HG03064 (cell line): ENCODE data around the gene FGF8.

Source experiments
- ATAC-seq: cut with Tn5 transposase; IDR thresholded peaks from one replicate; pipeline ENCODE4 v1.9.1; 2021; ENCODE audit warnings: low read depth; ENCODE audit not compliant: unreplicated experiment

FGF8 gene

DNA sequence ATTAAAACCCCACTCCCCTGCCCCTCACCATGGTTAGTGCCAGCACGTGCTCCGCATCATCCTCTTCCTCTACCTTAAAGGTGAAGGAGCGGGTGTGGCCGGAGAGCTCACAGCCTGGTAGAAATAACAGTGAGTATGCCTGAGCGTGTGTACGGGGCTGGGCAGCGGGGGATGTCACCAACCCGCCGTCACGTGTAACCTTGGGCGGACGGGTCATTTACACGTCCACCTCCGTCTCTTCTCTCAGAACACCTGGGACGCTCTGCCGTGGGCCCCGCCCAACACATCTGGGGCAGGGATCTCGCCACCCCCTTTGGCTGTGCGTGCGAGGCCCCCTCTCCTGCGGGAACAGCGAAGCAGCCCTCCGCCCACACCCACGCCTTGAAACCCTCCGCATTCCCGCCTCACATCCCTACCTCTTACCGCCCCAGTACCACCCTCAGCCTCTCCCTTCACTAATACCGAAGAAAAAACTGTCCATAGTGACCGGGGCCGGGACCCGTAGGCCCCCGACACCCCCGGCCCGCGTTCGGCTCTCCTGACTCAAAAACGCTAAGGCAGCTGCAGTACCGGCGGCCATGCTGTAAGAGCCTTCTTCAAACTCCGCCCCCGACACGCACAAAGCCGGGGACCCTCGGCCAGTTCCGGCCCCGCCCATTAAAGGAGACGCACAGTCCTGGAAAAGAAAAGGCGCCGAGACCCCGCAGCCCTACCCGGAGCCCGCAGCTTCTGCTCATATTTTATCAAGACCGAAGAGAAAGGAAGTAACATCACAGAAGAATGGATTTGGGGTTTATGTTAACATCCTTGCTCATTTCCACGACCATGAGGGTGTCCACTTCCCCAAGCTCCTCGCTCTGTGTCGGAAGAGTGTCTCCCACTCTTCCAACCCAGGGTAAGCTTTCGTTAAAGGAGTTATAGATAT is 7.2 kb upstream of the FGF8 start, which contains the start of gene NPM3:
NPM3 (minus strand) TSS at position 636 of the 925 bp plus-strand sequence; CDS start at position 580, 56 bp downstream.
- ATAC-seq, result no peak

DNA sequence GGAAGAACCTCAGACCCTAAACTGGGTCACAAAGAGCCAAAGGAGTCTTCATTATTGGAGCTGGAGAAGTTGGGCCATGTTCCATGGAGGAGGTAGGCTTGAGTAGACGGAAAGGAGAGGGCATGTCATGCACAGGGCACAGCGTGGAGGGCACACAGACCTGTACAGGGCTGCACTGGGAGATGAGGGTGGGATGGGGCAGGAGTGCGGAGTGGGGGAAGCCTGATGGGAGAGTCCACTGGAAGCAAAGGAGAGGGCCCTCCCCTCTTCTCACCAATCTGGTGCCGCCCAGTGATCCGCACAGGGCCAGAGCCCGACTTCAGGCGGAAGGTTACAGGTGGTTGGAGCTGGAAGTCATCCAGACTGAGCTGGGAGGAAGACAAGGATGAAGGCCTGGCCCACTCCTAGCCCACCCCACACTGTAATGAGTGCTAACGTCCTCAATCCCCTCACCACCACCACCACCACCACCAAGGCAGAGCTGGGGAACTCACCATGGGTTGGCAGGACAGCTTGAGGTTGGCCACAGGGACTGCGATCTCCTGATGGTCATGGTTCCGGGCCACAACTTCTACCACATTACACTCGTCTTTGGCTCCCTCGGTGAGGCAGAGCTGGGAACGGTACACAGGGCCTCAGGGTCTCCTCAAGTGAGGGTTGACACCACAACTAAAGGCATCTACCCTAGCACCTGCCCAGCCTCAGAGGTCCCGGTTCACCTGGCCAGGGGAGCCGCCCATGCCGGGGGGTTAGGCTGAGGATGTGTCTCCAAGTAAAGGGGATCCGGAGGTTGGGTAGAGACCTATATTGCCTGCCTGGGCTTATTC is 6.3 kb upstream of the FGF8 start:
- ATAC-seq, result no peak

DNA sequence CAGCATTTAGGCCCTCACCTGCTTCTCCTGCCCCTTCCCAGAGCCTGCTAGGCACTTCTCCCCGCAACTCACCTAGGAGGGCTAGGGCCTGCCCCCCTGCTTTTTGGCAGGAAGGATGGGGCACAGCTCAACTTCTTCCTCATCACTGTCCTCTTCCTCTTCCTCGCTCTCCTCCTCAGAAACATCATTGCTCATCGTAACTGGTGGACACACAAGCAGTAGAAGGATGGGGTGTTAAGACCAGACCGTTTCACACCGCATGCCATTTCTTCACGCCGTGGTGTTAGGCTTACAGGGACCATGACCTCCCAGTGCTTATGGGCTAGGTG is 5.7 kb upstream of the FGF8 start:
- no peak for ATAC-seq

DNA sequence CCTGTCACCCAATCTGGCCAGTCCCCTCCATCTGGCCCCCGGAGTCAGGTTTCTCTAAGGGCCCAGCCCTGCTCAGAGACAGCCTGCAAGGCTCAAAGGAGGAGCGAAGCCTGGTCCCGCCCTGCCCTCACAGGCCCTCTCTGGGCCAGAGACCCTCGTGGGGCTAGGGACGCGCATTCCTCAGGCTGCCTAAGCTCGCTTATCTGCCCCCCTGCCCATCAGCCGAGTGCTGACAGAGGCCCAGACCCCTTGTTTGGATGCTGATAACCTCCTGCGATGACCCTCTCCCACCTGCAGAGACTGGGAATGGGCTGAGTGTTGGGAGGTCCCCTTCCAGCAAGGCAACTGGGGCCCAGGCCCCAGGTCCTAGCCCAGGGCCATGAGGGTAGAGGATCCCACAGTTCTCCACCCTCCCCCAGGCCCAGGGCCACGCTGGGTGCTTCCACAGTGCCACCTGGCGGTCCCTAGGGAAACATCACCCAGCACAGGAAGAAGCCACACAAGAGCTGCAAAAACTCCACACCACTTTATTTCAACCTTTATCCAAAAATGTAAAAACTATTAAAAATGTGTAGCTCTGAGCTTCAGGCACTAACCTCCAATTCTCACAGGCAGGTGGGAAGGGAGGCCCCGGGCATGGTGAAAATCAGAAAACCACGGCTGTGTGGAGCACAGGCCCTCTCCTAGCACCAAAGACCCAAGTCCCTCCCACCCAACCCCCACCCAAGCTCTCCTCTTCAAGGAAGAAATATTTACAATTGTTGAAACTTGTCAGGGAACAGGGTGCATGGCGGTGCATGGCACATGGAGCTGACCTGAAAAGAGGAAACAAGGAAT is 5.1 kb upstream of the FGF8 start:
- no peak for ATAC-seq

DNA sequence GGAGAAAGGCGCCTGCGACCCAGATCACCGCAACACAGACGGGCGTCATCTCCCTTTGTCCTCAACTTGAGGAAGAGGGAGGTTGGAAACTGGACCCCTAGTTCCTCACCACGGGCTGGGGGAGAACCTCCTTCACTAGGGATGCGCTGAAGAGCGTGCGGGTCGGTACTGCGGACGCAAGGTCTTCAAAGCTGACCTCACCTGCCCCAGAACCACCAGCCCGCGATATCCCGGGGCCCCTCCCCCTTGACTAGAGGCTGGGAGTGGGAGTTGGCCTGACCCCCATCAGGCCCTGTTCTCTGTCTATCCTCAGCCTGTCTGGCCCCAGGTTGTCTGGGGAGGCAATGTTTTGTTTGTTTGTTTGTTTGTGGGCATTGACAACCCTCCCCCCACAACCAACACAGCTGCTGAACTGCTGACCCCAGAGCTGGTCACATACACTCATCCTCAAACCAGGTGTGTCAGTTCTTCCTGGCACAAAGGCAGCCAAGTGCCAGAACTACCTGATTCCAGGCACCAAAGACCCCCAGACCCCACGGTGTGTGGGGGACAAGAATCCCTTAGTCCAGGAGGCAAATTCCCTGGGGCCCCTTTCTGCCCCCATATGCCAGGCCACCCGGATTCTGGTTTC is 4.4 kb upstream of the FGF8 start:
- ATAC-seq, result no peak

DNA sequence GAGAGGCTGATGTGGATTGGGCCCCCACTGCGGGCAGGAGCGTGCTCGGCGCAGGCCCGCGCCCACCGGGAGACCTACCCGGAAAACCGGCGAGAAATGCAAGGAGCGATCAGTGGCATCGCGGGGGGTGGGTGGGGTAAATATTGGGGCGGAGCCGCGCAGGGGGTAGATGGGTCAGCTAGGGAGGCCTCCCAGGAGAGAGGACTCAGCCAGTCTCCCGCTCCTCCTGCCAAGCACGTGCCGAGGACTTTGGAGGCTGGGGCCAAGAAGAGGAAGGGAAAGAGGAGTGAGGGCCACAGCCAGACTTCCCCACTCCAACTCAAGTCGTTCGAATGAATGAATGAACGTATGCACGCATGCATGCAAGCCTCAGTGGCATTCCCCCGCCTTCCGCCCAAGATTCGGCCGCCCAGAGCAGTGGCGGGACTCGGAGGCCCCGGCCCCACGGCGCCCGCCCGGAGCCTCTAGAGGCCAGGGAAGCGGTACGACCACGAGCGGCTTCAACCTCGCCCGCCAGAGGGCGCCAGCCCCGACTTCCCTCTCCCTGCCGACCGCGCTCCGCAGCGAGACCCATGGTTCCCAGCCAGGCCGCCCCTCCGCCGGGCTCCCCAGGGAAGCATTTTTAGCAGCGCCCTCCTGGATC is 3.8 kb upstream of the FGF8 start:
- ATAC-seq, result no peak

DNA sequence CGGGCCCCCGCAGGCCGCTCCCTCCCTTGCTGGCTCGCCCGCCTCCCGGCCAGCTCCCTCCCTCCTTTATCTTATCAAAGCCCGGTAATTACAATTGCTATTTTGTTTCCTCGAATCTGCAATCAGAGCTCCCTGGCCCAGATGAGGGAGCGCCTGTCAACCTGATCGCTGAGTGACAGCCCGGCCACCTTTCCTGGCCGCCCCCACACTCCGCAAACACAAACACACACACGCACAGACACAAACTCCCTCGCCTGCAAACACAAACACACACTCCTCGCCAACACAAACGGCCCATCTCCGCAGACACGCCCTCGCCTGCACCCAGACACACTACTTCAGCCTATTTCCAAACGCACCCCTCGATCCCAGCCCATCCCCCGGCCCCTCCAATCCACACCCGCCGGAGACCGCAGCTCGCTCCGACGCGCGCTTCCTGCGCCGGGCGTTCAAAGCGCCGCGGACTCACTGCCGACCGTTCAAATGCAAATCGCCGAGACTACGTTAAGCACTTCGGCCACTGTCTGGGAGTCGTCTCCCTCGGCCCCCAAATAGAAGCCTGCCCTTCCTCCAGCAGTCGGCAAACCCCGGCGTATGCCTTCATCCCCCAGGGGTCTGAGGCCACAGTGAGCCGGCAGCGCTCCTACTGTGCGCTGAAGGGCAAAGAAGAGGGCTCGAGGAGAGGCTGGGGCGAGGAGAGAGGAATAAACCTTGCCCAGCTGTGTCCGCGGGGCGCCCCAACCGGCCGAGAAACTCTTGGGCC is 3.0 kb upstream of the FGF8 start:
- ATAC-seq, result no peak

DNA sequence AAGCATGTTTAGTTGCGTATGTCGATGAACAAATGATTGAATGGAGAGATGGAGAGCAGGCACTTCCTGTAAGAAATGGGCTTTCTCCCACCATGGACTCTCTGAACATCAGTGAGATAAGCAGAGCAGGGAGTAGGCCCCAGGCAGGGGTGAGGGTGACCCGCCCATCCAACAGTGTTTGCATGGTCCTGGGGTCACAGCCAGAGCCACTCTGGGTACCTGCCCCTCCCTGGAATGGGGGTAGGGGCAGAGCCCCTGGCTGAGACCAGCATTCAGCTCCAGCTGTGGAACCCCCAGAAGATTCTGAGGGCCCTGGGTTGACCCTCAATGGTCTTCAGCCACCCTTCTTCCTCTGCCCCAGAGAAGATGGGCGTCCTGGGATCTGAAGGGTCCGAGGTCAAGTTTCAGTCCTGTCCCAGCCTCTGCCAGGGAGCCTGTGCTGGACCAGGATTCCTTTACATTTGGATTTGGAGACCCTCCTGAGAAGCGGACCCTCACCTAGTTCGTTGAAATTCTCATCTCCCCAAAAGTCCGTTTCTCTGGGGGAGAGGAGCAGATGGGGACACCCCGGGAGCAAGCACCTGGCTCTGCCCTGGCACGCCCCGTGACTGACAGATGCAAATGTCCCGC is 2.4 kb upstream of the FGF8 start:
- ATAC-seq, result no peak

DNA sequence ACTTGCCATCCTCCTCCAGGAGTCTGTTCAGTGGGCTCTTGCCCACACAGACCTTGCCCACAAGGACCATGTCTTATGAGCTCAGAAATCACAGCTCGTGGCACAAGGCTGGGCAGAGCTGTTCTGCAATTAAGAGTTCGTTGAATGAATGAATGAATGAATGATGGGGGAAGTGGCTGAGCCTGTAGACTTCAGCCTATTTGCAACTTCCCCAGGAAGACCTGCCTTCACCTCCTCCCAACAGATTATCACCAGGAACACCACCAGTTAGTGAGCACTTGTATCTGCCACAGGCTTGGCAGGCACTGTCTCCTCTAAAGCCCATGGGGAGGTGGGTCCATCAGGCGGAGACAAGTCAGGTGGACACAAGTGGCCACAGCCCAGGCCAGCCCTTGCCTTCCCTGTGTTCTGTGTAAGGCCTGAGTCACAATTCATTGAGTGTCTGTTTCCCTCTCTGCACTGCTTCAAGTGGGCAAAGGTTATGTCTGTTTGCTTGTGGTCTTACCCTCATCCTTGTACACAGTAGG is 1.8 kb upstream of the FGF8 start:
- no peak for ATAC-seq

DNA sequence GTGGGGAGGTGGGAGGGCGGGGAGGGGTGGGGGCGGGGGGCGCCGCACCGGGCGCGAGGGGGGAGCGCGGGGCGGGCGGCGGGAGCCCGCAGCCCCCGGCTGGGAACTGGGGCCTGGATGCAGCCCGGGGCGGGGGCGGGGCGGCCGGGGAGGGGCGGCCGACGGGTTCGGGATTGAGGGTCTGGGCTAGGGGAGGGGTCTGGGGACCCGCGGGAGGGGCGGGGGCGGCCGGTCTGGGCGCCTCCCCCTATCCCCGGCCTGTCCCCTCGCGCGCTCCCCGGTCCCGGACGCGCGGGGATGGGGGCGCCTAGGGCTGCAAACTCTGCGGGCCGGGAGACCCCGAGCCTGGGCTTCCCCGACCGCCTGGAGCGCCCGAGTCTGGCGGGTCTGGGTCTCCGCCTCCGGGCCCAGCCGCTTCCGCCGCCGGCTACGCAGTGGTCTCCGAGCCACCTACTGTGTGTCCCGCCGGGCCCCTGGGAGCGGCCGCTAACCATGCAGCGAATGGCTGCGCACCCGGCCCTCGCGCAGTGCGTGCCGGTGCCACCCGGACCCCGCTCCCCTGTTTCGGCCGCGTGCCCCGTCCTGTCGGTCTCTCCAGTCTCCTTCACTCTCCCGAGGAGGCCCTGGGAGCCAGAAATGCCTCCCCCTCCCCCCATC is 375 bp upstream of the FGF8 start:
- ATAC-seq, result no peak

DNA sequence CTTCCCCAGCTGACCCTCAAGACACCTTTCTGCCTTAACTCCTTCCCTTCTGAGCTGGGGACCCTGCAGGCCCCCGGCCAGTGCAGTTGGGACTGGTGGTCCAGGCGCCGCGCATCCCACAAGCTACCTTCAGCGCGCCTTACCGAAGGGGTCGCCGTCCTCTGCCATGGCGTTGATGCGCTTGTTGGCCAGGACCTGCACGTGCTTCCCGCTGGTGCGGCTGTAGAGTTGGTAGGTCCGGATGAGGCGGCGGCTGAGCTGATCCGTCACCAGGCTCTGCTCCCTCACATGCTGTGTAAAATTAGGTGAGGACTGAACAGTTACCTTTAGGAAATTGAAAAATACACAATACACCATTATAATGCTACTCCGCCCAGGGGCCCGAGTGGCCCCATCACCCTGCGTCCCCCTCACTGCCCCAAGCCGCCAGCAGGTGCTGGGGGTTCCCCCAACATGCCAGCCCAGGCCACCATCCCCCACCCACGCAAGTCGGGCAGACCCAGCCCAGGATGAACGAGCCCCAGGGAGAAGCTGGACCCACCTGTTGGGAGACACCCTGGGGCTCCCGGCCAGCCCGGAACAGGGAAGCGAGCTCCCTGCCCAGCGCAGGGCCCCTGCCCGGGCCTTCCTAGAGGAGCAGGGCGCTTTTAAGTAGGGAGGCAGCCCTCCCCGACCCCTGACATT is 1.2 kb downstream of the FGF8 start:
- ATAC-seq, result no peak

DNA sequence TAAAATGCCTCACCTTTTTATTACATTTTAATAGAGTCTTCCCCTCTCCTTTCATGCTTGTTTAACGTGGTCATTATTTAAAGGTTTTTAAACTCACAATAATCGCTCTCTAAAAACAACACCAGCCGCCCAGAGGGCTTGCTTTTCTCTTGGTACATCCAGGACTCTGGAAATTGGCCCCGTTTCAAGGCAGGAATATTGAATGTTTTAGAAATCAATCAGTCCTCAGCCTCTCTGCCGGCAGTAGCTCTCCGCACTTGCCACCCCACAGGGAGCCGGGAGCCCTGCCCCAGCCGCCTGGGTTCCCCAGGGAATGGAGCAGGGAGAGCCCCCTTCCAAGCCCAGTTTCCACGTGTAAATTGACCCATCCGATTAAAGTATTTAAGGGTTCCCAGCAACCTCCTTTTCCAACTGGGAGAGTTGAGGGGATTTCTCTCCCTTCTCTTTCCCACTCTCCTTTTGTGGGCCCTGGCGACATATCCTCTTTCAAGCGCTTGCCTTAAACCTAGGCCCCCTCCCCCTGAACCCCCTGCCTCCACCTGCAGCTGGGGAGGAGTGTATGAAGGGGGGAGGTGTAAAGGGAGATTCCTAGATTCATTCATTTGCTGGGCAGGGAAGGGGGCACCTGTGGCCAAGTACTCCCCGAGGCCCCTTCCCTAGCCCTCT is 1.9 kb downstream of the FGF8 start:
- ATAC-seq, result no peak

DNA sequence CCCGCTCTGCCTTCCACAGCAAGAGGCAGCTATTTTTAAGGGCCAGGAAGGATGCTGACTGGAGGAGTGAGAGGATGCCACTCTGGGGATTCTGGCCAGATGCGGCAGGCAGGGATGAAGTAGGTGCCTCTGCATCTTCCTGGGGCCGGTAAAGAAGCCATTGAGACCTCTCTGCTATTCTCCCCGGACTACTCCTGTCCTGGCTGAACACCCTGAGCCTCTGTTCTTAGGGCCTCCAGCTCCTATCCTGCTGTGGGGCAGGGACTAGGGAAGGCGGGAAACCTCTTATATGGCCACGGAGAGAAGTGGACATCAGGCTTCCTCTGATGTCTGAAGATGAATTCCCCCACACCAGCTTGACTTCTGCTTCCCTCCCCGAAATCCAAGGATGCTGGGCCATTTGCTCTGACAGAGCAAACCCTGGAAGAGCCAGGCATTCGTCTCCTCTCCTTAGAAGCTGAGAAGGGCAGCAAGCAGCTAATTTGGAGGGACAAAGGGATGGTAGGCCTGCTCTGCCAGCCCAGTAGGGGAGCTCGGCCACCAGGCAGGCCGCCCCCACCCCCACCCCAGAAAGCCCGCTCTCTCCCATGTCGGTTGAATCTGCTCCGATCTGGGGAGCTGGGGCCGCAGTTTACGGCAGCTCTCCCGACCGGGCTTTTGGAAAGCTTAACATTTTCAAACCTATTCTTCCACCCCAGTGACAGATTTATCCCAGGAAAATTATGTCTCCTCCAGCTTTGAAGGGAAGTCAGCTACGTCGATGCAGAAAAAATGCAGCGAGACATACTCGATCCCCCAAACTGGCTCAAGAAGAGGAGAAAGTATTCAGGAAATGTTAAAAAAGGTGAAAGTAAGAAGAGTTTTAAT is 2.8 kb downstream of the FGF8 start:
- ATAC-seq, result no peak

DNA sequence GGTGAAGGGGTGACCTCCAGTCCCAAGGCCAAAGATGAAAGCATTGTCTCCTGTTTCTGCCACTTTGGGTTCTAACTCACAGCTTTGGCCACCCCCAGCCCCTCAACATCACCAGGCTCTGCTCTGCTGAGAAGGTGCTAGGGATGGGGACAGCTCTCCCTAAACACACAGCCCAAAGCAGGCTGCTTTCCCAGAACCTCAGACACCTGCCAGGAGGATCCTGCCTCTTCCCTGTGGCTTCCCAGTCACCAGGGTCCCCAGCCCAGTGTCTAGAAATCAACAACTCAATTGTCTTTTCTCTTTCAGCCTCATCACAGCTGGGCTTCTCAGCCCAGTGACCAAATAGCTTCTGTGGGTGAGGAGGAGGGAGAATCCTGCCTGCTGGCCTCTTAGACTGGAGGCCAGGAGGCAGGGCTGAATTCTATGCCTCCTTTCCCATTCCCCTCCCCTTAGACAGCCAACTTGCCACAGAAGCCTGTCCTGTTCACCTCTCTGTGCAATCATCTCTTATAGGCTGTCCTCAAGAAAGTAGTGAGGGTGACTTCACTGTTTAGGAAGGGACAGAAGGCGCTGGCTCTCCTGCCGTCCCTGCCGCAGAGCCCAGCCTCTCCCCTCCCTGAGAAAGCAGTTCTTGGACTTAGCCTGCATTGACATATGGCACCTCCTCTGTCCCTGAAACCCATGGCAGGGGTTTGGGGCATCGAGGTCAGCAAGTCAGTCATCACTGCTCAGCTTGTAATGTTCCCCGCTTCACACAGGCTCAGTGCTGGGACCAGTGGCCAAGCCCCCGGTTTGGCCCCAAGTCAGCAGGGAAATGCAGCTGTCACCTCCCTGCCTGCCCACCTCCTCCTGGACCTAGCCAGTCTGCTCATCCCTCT is 3.7 kb downstream of the FGF8 start:
- ATAC-seq, result no peak

DNA sequence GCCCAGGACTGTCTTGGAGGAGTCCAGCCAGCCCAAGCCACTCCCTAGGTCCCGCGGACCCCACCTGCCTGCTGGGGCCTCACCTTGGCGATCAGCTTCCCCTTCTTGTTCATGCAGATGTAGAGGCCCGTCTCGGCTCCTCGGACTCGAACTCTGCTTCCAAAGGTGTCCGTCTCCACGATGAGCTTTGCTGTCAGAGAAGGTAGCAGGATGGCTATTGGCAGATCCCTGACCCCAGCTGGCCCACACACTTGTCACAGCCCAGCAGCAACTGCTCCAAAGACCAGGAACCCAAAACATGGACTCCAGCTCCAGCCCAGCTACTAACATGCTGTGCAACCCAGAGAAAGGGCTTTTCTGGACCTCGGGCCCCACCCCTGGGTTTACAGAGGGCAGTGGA is 4.5 kb downstream of the FGF8 start:
- ATAC-seq, result no peak
